GM18519 (cell line): ENCODE data around the gene NAALADL1.
A peak's percentile ranks its signal among the peaks of the same experiment; 100 is the strongest.
"Not testable (repeated sequence)": the region's sequence is repeated elsewhere in the genome, so short reads cannot be mapped to it uniquely, and the experiment has no call there.

Source experiments
- ATAC-seq: cut with Tn5 transposase; IDR thresholded peaks from one replicate; pipeline ENCODE4 v1.9.1; 2021; ENCODE audit warnings: mild to moderate bottlenecking, moderate library complexity; ENCODE audit not compliant: unreplicated experiment, low FRiP score

NAALADL1 gene

DNA sequence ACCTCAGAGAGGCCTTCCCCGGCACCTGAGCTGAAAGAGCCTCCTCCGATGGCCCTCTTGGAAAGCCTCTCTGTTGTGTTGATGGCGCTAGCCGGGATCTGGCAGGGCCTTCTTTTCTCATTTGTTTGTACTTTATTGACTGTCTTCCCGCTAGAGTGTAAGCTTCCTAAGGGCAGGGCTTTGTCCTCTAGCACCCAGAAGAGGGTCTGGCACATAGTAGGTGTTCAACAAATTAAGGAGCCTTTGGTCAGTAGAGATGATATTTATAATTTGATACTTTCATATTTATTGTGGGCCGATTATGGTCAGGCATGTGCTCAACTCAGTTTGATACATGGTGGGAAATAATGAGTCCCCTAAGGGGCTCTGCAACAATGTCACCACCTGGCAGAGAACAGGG, 40.4 kb downstream of the NAALADL1 start:
- no peak for ATAC-seq

- ATAC-seq, result no peak
Observed at GRCh38 chr11:65016705-65017104, 41.6 kb downstream of the NAALADL1 start.

DNA sequence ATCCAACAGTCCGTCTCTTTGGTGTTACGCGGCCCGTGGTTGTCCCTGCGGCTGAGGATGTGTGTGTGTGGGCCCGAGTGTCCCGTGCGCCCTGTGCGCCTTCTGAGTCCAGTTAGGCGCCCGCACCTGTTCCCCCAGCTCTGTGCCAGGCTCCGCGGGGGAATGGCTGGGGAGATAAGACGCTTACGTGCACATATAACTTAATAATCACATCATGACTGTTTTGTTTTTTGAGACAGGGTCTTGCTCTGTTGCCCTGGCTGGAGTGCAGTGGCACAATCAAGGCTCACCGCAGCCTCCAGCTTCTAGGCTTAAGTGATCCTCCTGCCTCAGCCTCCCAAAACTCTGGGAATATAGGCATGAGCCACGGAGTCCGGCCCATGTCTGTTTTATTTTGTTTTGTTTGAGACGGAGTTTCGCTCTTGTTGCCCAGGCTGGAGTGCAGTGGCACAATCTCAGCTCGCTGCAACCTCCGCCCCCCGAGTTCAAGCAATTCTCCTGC, 43.6 kb downstream of the NAALADL1 start:
- ATAC-seq, result no peak

GRCh38 chr11:65013888-65014725, 44.2 kb downstream of the NAALADL1 start, which contains the start of gene ARL2:
ARL2 (plus strand) TSS chr11:65014160; CDS start chr11:65014208, 48 bp downstream.
- peak; percentile 57 for ATAC-seq

GRCh38 chr11:65013130-65013887, 45.0 kb downstream of the NAALADL1 start:
- ATAC-seq, result peak; percentile 32

DNA sequence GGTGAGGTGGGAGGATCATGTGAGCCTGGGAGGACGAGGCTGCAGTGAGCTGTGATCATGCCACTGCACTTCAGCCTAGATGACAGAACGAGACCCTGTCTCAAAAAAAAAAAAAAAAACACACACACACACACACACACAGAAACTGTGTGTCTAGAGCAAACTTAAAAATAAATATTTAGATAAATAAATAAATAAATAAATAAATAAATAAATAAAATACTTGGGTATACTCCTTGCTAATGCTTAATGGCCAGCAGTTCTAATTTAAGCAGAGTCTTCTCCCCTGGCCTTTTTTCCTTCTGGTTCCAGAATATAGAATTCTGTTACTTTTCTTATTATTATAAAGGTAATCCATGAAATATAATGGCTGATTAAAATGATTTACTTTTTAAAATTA, 49.5 kb downstream of the NAALADL1 start:
- ATAC-seq, result no peak

- ATAC-seq, result no peak
Observed at GRCh38 chr11:65008016-65008415, 50.3 kb downstream of the NAALADL1 start.

DNA sequence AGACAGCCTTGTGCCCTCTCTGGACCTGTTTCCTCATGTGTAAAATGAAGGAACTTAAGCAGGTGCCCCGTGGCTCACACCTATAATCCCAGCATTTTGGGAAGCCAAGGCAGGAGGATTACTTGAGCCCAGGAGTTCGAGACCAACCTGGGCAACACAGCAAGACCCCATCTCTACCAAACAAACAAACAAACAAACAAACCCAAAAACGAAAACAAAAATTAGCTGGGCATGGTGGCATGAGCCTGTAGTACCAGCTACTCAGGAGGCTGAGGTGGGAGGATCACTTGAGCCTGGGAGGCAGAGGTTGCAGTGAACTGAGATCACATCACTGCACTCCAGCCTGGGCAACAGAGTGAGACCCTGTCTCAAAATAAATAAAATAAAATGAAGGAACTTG, 54.4 kb downstream of the NAALADL1 start:
- ATAC-seq, result not testable (repeated sequence)

DNA sequence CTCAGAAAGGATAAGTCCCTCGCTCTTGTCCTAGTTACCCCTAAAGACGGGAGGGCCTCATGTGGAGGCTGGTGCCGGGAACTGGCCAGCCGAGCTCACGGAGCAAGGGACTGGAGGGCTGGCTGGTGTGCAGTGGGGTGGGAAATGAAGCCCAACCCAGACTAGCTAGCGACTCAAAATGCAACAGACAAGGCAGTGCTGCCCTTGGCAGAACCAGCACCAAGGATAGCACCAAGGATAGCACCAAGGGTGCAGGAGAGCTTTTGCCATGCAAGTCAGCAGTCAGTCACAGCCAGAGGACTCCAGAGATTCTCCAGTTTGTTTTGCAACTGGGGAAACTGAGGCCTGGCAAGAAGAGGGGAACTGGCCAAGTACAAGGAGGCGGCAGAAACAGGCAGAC, 55.1 kb downstream of the NAALADL1 start:
- no peak for ATAC-seq

DNA sequence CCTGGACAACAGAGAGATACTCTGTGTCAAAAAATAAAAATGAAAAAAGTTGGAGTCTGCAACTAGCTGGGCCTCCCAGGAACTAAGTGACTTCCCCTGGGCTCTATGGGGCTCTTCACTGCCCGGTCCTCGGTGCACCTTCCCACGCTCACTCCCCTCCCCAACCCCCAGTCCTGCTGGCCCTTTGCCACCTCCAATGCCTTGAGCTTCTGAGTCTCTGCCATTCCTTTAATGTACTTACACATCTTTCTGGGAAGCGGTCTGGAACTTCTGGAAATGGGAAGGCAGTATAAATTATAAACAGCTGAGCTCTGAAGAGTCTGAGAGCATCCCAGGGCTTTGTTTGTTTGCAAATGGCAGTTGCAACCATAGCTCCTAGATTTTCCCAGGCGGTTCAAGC, 55.6 kb downstream of the NAALADL1 start:
- no peak for ATAC-seq

DNA sequence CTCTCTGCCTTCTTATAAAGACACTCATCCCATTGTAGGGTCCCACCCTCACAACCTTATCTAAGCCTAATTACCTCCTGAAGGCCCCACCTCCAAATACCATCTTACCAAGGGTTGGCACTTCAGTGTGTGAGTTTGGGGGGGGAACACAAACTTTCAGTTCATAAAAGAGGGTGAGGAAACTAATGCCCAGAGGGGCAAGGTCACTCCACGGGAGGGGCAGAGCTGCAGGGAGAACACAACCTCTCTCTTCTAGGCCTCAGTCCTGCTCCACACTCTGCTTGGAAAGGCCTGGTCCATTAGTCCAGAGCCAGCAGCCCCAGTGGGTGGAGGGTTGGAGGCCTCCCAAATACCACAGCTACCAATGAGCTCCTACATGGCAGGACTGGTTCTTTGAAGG, 58.9 kb downstream of the NAALADL1 start:
- no peak for ATAC-seq

DNA sequence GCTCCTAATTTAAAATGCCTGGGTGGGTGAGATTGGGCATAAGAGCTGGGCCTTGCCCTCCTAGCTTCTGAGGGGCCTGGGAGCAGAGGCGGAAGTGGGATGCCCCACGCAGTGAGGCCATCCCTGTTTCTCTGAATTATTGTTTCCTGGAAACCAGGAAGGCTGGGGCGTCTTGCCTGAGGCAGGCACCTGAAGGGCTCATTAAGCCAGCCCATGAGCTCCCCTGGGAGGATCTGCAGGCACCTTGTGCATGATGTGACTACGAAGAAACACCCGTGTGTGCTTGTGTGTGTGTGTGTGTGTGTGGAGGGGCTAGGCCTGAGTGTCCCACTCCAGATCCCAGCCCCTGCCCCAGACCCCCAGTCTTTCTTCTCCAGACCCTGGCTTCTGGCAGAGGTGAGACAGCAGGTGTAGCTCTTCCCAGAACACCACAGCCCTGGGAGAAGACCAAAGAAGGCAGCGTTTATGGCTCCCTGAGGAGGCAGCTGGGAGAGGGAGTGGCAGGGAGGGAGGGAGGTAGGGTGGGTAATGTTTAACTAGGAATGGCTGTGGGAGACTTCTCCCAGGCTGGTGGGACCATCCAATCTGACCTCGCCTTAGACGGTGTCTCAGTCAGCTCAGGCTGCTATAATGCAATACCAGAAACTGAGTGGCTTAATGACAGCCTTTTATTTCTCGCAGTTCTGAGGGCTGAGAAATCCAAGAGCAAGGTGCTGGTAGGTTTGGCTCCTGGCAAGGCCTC, 59.5 kb downstream of the NAALADL1 start:
- no peak for ATAC-seq

- ATAC-seq, result no peak
Observed at GRCh38 chr11:64998141-64998540, 60.2 kb downstream of the NAALADL1 start.

DNA sequence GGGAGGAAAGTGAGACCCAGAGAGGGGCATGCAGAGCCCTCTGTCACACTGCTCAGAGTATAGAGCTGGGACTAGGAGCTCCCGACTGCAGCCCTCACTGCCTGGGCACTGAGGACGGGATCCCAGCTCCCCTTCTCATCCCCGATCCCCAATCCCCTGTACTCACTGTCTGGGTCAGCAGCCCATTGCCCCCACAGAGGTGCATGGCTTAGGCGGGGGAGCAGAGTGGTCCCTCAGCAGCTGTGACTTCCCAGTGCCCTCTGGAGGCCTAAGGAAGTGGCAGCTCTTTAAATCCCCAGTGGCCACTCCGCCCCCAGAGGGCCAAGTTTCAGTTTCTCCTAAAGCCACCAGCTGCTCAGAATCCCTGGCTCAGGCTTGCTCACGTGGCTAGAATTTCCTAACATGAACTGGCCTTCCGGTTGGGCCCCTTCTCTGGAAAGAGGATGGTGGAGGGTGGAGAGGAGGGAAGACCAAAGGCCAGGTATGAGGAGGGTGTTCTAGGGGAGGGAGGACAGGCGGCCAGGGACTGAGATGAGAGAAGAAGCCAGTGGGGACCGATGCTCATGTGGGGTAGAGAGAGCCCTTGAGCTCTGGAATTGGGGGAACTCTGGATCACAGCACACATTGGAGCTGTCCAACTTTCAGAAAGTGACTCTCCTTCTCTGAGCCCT, 61.5 kb downstream of the NAALADL1 start, which contains the start of gene BATF2:
Gene BATF2 (minus strand): TSS at position 262 of the 671 bp plus-strand sequence. CDS start 57 bp downstream, at position 205.
- ATAC-seq, result no peak

DNA sequence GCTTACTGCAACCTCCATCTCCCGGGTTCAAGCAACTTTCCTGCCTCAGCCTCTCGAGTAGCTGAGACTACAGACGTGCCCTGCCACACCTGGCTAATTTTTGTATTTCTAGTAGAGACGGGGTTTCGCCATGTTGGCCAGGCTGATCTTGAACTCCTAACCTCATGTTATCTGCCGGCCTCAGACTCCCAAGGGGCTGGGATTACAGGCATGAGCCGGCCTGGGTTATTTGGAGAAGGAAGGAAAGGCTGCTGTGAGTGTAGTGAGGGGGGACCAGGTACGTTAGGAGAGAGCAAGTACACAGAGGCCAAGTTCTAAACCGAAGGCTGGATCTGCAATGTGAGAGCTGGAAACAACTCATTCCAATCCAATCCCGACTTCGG, 62.0 kb downstream of the NAALADL1 start:
- ATAC-seq, result no peak
